Left colon (tissue), 2 donors: ENCODE results near the gene FOXP2. TPM values are rescaled to one million over a fixed set of nuclear protein-coding genes. Genes with fewer than 3 reads are reported as not detected.
"Not testable (repeated sequence)": the region's sequence is repeated elsewhere in the genome, so short reads cannot be mapped to it uniquely, and the experiment has no call there.

Experiments
- ATAC-seq: fragments of 200-7000 bp; cut with Tn5 transposase; one replicate; pipeline ENCODE4 v1.9.1; 2020; ENCODE audit warnings: mild to moderate bottlenecking, moderate library complexity
- DNase-seq, 2 donors: peaks; one replicate each; pipeline ENCODE4 v3.0.0-alpha.2; 2020
- intact Hi-C, 2 donors: fragments of 100-400 bp; cut with DNase I in 1 of 2; cut with micrococcal nuclease in 1 of 2; formaldehyde crosslinking; loops; one replicate each; pipeline versions ENCODE4 v1.11.2 to v1.14.0; 2022; cut with DNase I, micrococcal nuclease
- total RNA-seq, 2 donors: library from RNA; stranded (reverse); fragmentation: NEBNext Ultra II Directional; extraction: Animal tissue kit (Norgen Biotek cat#: 25700); gene quantifications; one replicate each; pipeline ENCODE4 v1.2.1, GENCODE V29; 2021
- donor health status: DM: no; HTN: no; CAD: no.
- donor health status: DM: yes; HTN: yes; CAD: no.

Gene FOXP2
- total RNA-seq, 2 donors from 2014 or later: 12.8 to 21.1 TPM

- intact Hi-C loops: loop anchor here in 1 of 2 donors (5.0 kb wide), 1 partner anchor 330 kb away; no protein-coding TSS in a partner anchor
- DNase-seq: no peak
- ATAC-seq: no peak
Observed at GRCh38 chr7:114417290-114417689, 2.7 kb downstream of the FOXP2 start.

- intact Hi-C loops: loop anchor here in 1 of 2 donors (5.0 kb wide), 1 partner anchor 331 kb away; no protein-coding TSS in a partner anchor
- no peak for ATAC-seq
- DNase-seq: no peak
Observed at GRCh38 chr7:114418117-114418516, 3.5 kb downstream of the FOXP2 start.

GRCh38 chr7:114419441-114420272, 5.0 kb downstream of the FOXP2 start:
- intact Hi-C loops: loop anchor here in 1 of 2 donors (5.0 kb wide), 1 partner anchor 332 kb away; no protein-coding TSS in a partner anchor
- ATAC-seq: no peak
- DNase-seq: no peak

DNA sequence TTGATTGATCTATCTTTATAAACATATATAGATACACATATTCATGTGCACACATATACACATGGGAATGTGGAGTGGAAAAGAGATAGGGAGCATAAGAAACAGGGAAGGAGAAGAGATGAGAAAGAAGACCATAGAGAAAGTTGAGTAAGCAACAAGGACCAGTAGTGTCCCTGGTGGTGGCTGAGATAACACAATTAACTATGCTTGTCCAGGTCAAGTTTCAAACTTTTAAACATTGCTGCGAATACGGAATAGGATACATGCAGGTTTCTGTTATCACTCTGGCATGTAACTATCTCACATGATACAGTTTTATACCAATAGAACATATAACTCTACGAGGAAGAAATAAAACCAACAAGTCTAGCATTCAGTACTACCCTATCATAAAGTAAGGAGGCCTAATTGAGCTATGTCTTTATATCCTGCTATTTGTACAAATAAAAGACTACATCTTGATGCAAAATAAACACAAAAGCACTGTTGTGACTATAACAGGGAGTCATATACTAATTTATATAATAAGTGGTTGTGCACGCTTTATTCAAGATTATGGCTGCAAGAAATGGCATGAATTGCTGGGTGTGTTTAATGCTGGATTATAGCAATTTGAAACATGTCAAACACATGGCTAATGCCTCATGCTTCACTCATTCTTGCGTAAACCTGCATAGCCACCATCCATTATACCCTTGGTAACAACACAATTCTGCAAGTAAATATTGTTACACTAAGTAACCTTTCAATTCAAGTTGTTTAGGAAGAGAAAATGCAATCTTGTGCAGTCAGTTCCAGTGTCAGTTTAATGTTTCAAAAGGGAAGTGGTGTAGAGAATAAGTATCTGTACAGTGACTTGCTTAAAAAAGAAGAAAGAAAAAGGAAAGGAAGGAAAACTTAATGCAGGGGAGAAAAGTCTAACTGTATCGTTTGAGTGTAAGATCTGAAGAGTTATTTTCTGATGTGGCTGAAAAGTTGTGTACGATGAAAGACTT, 8.2 kb downstream of the FOXP2 start:
- ATAC-seq: peak; percentile 91
- intact Hi-C loops: no loop called here
- DNase-seq: peak in 1 of 2 donors; percentile 17

DNA sequence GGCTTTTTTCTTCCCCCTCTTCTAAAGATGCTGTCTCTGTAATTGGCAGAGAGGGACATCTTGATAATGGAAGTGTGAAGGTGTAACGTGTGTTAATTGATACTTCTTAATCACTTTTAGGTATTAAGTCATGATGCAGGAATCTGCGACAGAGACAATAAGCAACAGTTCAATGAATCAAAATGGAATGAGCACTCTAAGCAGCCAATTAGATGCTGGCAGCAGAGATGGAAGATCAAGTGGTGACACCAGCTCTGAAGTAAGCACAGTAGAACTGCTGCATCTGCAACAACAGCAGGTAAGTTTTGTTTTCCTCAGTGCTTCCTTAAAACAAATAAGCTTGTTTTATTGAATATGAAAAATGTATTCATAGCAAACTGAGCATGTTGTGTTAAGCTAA, 11.8 kb downstream of the FOXP2 start:
- intact Hi-C loops: no loop called here
- DNase-seq (no peak), ATAC-seq (no peak)

DNA sequence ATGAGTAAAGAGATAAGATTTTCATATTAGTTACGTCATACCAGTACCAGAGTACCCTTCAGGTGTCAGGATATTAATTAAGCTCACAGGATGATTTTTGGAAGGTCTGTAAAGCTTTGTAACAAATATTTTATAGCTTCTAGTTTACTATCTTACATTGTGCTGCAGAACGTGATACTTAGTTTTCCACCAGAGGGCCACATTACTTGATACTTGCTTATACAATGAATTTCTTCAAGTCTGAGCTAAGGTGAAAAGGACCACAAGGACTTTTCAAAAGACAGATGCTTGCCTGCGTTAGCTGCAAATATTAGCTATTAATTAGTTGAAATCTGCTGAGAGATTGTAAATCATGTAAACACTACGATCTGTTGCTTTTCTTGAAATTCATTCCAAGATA, 12.2 kb downstream of the FOXP2 start:
- intact Hi-C loops: no loop called here
- ATAC-seq: no peak
- no peak for DNase-seq

- intact Hi-C loops: no loop called here
- ATAC-seq: peak; percentile 85
- no peak for DNase-seq
Observed at GRCh38 chr7:114428211-114428610, 13.6 kb downstream of the FOXP2 start.

DNA sequence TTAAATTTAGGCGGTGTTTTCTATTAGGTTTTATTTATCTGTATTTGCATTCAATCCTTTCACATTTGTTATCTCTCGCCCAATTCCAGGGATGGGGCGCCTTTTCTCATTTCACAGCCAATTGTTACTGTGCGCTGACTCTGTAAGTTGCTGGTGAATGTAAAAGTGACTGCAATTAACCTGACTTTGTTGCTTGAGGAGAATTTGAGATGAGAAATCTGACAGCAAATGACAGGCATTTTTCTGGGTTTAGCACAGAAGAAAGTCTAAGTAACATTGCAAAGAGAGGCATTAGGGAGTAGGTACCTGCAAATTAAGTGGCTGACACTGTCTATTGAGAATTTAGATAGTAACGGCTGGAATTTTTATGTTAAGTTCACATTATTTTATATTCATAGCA, 16.6 kb downstream of the FOXP2 start:
- intact Hi-C loops: no loop called here
- DNase-seq: no peak
- no peak for ATAC-seq

DNA sequence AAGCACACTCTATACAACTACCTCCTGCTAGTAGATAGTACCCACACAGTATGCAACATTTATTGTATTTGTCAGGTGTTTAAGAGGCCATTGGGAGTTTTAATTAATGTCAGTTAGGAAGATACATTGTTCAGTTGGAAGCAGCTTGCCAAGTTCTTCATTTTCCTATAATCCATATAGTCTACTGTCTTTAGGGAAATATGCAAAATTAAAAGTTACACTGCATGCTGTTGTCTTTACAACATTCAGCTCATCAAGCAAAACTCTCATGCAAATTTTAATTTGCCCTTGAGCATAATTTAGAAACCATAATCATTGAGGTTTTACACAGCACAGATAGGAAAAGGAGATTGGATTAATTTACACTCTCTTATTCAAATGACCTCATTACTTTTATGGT, 17.4 kb downstream of the FOXP2 start:
- intact Hi-C loops: no loop called here
- no peak for DNase-seq
- no peak for ATAC-seq

- intact Hi-C loops: no loop called here
- ATAC-seq: no peak
Observed at GRCh38 chr7:114432703-114433102, 18.1 kb downstream of the FOXP2 start.

GRCh38 chr7:114439581-114439980, 25.0 kb downstream of the FOXP2 start:
- ATAC-seq (peak; percentile 40), DNase-seq (peak in 1 of 2 donors; percentile 16)
- intact Hi-C loops: no loop called here

More at GRCh38 chr7:114432703-114433102, 18.1 kb downstream of the FOXP2 start:
- no peak for DNase-seq

- DNase-seq (peak in 1 of 2 donors; percentile 12), ATAC-seq (peak; percentile 93)
- intact Hi-C loops: not testable (repeated sequence)
Observed at GRCh38 chr7:114440927-114441326, 26.3 kb downstream of the FOXP2 start.

- ATAC-seq: no peak
- intact Hi-C loops: no loop called here
- DNase-seq: no peak
Observed at GRCh38 chr7:114444196-114444595, 29.6 kb downstream of the FOXP2 start.

GRCh38 chr7:114450431-114450830, 35.8 kb downstream of the FOXP2 start:
- intact Hi-C loops: no loop called here
- DNase-seq (no peak), ATAC-seq (no peak)

DNA sequence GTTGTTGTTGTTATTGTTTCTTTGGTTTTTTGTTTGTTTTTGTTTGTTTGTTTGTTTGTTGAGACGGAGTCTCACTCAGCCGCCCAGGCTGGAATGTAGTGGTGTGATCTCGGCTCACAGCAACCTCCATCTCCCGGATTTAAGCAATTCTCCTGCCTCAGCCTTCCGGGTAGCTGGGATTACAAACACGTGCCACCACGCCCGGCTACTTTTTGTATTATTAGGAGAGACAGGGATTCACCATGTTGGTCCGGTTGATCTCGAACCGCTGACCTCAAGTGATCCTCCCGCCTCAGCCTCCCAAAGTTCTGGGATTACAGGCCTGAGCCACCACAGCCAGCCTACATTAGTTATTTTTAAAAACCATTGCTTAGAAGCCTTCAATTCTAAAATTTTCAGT, 45.0 kb downstream of the FOXP2 start:
- DNase-seq: no peak
- no peak for ATAC-seq
- intact Hi-C loops: no loop called here

- ATAC-seq (no peak), DNase-seq (no peak)
- intact Hi-C loops: no loop called here
Observed at GRCh38 chr7:114460021-114460420, 45.4 kb downstream of the FOXP2 start.

DNA sequence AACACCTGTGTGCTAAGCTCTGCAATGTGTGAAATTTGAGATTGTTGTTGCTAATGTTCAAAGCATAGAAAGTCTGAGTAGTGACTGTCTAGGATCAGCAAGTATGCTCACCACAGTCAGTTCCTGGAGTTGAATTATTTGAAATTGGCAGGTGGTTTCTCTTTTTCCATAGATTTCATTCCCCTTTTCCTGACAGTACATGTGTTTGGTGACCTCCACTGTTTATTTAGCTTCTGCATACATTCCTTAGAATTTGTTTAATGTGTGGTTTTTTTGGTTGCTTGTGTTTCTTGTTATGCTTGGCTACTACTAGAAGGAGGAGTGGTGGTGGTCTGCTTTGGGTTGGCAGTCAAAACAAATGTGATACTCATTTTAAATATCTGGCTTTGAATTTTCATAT, 52.3 kb downstream of the FOXP2 start:
- ATAC-seq (no peak), DNase-seq (no peak)
- intact Hi-C loops: no loop called here

- ATAC-seq: no peak
- intact Hi-C loops: no loop called here
- DNase-seq: no peak
Observed at GRCh38 chr7:114468844-114469243, 54.2 kb downstream of the FOXP2 start.

- intact Hi-C loops: no loop called here
- ATAC-seq: no peak
- no peak for DNase-seq
Observed at GRCh38 chr7:114472896-114473512, 58.4 kb downstream of the FOXP2 start.
